ENCODE measurements around the gene CEP72. TPM values are rescaled to one million over a fixed set of nuclear protein-coding genes. Genes with fewer than 3 reads are reported as not detected.

The CEP72 gene
- total RNA-seq, 1 experiment from 2014 or later, result 17.3 TPM

GRCh38 chr5:617896-618295, 5.8 kb downstream of the CEP72 start:
- H3K27me3 ChIP-seq (ENCODE audit: low read length), result no peaks in the 10 kb centered on the region
- no peaks in the 10 kb centered on the region for H3K9me2 ChIP-seq (replicated peaks; ENCODE audit: low read length)
- H3K79me2 ChIP-seq (ENCODE audit: low read length), result peaks cover 56% of the 10 kb centered on the region
- no peak overlapping the region for H3K27ac ChIP-seq (ENCODE audit: low read length)
- DNase-seq (no peak), ATAC-seq (no peak)
- H2AFZ ChIP-seq (ENCODE audit: low read length), result no peak overlapping the region
- H3F3A ChIP-seq (ENCODE audit: low read length, unreplicated experiment), result no peaks in the 10 kb centered on the region
- peaks cover 16% of the 10 kb centered on the region for H3K4me1 ChIP-seq (ENCODE audit: insufficient read depth, low read length)
- no peak overlapping the region for H3K4me3 ChIP-seq (ENCODE audit: low read length)
- no peaks in the 10 kb centered on the region for H3K9me3 ChIP-seq (ENCODE audit: low read length)
- POLR2A ChIA-PET (ENCODE audit: unreplicated experiment), result no interaction called here
- no TSS peak for BruUV-seq (replicated peaks)
- H3K9ac ChIP-seq (ENCODE audit: low read length), result no peak overlapping the region
- peaks cover 30% of the 10 kb centered on the region for H4K20me1 ChIP-seq (ENCODE audit: low read length)
- peaks cover 43% of the 10 kb centered on the region for H3K36me3 ChIP-seq (ENCODE audit: low read depth, low read length)
- H3K4me2 ChIP-seq (ENCODE audit: low read length), result no peak overlapping the region
- CTCF ChIA-PET, result no interaction called here
- no peak for TF ChIP-seq EZH2phosphoT487 (IDR thresholded peaks at IDR 0.05; ENCODE audit: borderline replicate concordance, low read length)
- TF ChIP-seq CTCF (conservative IDR thresholded peaks at IDR 0.05; ENCODE audit: low read depth, low read length), result no peak
- TF ChIP-seq EZH2 (IDR thresholded peaks at IDR 0.05; ENCODE audit: low read length, unreplicated experiment), result no peak
- intact Hi-C loops (cut with micrococcal nuclease), result loop anchor here (10.0 kb wide), 2 partner anchors 143 to 173 kb away; partner anchors contain the start of gene EXOC3

GRCh38 chr5:618450-618849, 6.3 kb downstream of the CEP72 start:
- Histone ChIP-seq H3K36me3 (ENCODE audit: low read depth, low read length) (peaks cover 43% of the 10 kb centered on the region), H3F3A (ENCODE audit: low read length, unreplicated experiment) (no peaks in the 10 kb centered on the region), H4K20me1 (ENCODE audit: low read length) (peaks cover 30% of the 10 kb centered on the region), H3K9ac (ENCODE audit: low read length) (no peak overlapping the region), H3K4me1 (ENCODE audit: insufficient read depth, low read length) (peaks cover 16% of the 10 kb centered on the region), H2AFZ (ENCODE audit: low read length) (no peak overlapping the region), H3K4me3 (ENCODE audit: low read length) (no peak overlapping the region), H3K27ac (ENCODE audit: low read length) (no peak overlapping the region), H3K4me2 (ENCODE audit: low read length) (no peak overlapping the region), H3K79me2 (ENCODE audit: low read length) (peaks cover 50% of the 10 kb centered on the region), H3K9me2 (replicated peaks; ENCODE audit: low read length) (no peaks in the 10 kb centered on the region), H3K9me3 (ENCODE audit: low read length) (no peaks in the 10 kb centered on the region), H3K27me3 (ENCODE audit: low read length) (no peaks in the 10 kb centered on the region)
- ATAC-seq (no peak), DNase-seq (no peak)
- TF ChIP-seq EZH2 (IDR thresholded peaks at IDR 0.05; ENCODE audit: low read length, unreplicated experiment) (no peak), CTCF (conservative IDR thresholded peaks at IDR 0.05; ENCODE audit: low read depth, low read length) (no peak)
- POLR2A ChIA-PET (ENCODE audit: unreplicated experiment), result no interaction called here
- BruUV-seq (replicated peaks), result no TSS peak
- CTCF ChIA-PET, result no interaction called here
- intact Hi-C loops (cut with micrococcal nuclease), result loop anchor here (10.0 kb wide), 2 partner anchors 144 to 174 kb away; partner anchors contain the start of gene EXOC3

- no TSS peak for BruUV-seq (replicated peaks)
- no peak overlapping the region for H3K4me2 ChIP-seq (ENCODE audit: low read length)
- H3K9me3 ChIP-seq (ENCODE audit: low read length), result no peaks in the 10 kb centered on the region
- H3K36me3 ChIP-seq (ENCODE audit: low read depth, low read length), result peaks cover 43% of the 10 kb centered on the region
- no peaks in the 10 kb centered on the region for H3K27me3 ChIP-seq (ENCODE audit: low read length)
- TF ChIP-seq EZH2 (IDR thresholded peaks at IDR 0.05; ENCODE audit: low read length, unreplicated experiment) (no peak), CTCF (conservative IDR thresholded peaks at IDR 0.05; ENCODE audit: low read depth, low read length) (no peak), EZH2phosphoT487 (IDR thresholded peaks at IDR 0.05; ENCODE audit: borderline replicate concordance, low read length) (no peak)
- 0 out of 2 replicates have a peak, but pooled peaks cover 8% of the 10 kb centered on the region for H3K4me1 ChIP-seq (ENCODE audit: insufficient read depth, low read length)
- H3K9ac ChIP-seq (ENCODE audit: low read length), result no peak overlapping the region
- H3K4me3 ChIP-seq (ENCODE audit: low read length), result no peak overlapping the region
- intact Hi-C loops (cut with micrococcal nuclease), result loop anchor here (10.0 kb wide), 2 partner anchors 145 to 175 kb away; partner anchors contain the start of gene EXOC3
- H2AFZ ChIP-seq (ENCODE audit: low read length), result no peak overlapping the region
- ChIA-PET CTCF (no interaction called here), POLR2A (ENCODE audit: unreplicated experiment) (no interaction called here)
- H4K20me1 ChIP-seq (ENCODE audit: low read length), result peaks cover 30% of the 10 kb centered on the region
- H3K9me2 ChIP-seq (replicated peaks; ENCODE audit: low read length), result no peaks in the 10 kb centered on the region
- no peaks in the 10 kb centered on the region for H3F3A ChIP-seq (ENCODE audit: low read length, unreplicated experiment)
- peaks cover 40% of the 10 kb centered on the region for H3K79me2 ChIP-seq (ENCODE audit: low read length)
- ATAC-seq (no peak), DNase-seq (no peak)
- no peak overlapping the region for H3K27ac ChIP-seq (ENCODE audit: low read length)
Observed at GRCh38 chr5:619444-619843, 7.3 kb downstream of the CEP72 start.
